ENCODE measurements around the gene NODAL. TPM values are rescaled to one million over a fixed set of nuclear protein-coding genes. Genes with fewer than 3 reads are reported as not detected.
A peak's percentile ranks its signal among the peaks of the same experiment; 100 is the strongest.

The NODAL gene
- total RNA-seq, 4 donors from 2014 or later, result not detected

- TF ChIP-seq, protein P1, sequence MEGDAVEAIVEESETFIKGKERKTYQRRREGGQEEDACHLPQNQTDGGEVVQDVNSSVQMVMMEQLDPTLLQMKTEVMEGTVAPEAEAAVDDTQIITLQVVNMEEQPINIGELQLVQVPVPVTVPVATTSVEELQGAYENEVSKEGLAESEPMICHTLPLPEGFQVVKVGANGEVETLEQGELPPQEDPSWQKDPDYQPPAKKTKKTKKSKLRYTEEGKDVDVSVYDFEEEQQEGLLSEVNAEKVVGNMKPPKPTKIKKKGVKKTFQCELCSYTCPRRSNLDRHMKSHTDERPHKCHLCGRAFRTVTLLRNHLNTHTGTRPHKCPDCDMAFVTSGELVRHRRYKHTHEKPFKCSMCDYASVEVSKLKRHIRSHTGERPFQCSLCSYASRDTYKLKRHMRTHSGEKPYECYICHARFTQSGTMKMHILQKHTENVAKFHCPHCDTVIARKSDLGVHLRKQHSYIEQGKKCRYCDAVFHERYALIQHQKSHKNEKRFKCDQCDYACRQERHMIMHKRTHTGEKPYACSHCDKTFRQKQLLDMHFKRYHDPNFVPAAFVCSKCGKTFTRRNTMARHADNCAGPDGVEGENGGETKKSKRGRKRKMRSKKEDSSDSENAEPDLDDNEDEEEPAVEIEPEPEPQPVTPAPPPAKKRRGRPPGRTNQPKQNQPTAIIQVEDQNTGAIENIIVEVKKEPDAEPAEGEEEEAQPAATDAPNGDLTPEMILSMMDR (IDR thresholded peaks at IDR 0.05), result no peak
- TF ChIP-seq EP300 (IDR thresholded peaks at IDR 0.05) (no peak), POLR2A (IDR thresholded peaks at IDR 0.05) (no peak)
- H3K4me1 ChIP-seq, result peaks cover 0 to 40% (median 29%) of the 10 kb centered on the region in 4 donors
- WGBS, 2 donors, result 56 to 57% methylated on average over 6 of the region's 6 CpGs
Measured at GRCh38 chr10:70432561-70433263, 8.8 kb downstream of the NODAL start.

GRCh38 chr10:70432101-70432500, 9.4 kb downstream of the NODAL start:
- Histone ChIP-seq H3K27ac (peak overlapping the region; percentile 56 to 87 (median 78)), H3K36me3 (peaks cover 0 to 44% (median 0%) of the 10 kb centered on the region in 3 donors), H3K27me3 (no peaks in the 10 kb centered on the region), H3K4me1 (peaks cover 0 to 40% (median 29%) of the 10 kb centered on the region in 4 donors), H3K9me3 (no peaks in the 10 kb centered on the region), H3K4me3 (no peak overlapping the region)
- DNase-seq (ENCODE audit: low spot score in 2 of 2), result peak; percentile 34 to 37
- TF ChIP-seq POLR2A (IDR thresholded peaks at IDR 0.05) (no peak), EP300 (IDR thresholded peaks at IDR 0.05) (peak in 1 of 2 donors; percentile 59)
- WGBS, 2 donors, result 36 to 45% methylated on average over 4 of the region's 4 CpGs

More at GRCh38 chr10:70432561-70433263, 8.8 kb downstream of the NODAL start:
- H3K27ac ChIP-seq, result peak overlapping the region in 2 of 4 donors; percentile 83 to 87
- no peak overlapping the region for H3K4me3 ChIP-seq
- DNase-seq (ENCODE audit: low spot score in 2 of 2), result no peak
- H3K36me3 ChIP-seq, result peaks cover 0 to 38% (median 0%) of the 10 kb centered on the region in 3 donors
- H3K27me3 ChIP-seq, result no peaks in the 10 kb centered on the region
- H3K9me3 ChIP-seq, result no peaks in the 10 kb centered on the region

- Histone ChIP-seq H3K9me3 (no peaks in the 10 kb centered on the region), H3K4me3 (no peak overlapping the region), H3K4me1 (peaks cover 0 to 40% (median 29%) of the 10 kb centered on the region in 4 donors), H3K27ac (peak overlapping the region; percentile 56 to 87 (median 78)), H3K36me3 (peaks cover 0 to 52% (median 2%) of the 10 kb centered on the region in 3 donors), H3K27me3 (no peaks in the 10 kb centered on the region)
- DNase-seq (ENCODE audit: low spot score in 2 of 2), result peak; percentile 64 to 79
- 26 to 33% methylated on average over 6 of the region's 6 CpGs for WGBS, 2 donors
- TF ChIP-seq POLR2A (IDR thresholded peaks at IDR 0.05) (no peak), EP300 (IDR thresholded peaks at IDR 0.05) (peak; percentile 83 to 92)
- TF ChIP-seq, protein P1 (IDR thresholded peaks at IDR 0.05), result peak in 4 of 5 experiments; percentile 9 to 59 (median 46)
Measured at GRCh38 chr10:70430493-70431445, 10.7 kb downstream of the NODAL start.

DNA sequence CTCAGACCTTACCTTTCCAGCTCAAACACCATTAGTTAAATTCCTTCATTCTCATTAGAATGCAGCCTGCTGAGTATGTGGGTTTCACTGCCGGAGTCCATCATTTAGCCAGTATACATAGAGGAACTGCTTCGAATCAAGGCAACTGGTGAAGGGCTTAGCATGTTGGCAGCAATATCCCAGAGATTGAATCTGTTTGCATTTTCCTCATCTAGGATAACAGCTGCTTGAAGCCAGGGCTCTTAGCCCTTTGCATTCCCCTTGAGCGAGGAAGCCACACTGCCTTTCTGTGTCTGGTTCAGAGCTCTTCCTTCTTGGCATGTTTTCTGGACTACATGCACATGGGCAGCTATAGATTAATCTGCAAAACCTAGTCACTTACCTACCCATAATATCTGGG, 14.7 kb downstream of the NODAL start:
- Histone ChIP-seq H3K27ac (no peak overlapping the region), H3K4me3 (no peak overlapping the region), H3K36me3 (peaks cover 0 to 82% (median 27%) of the 10 kb centered on the region in 3 donors), H3K27me3 (no peaks in the 10 kb centered on the region), H3K4me1 (peaks cover 0 to 36% (median 22%) of the 10 kb centered on the region in 4 donors), H3K9me3 (no peaks in the 10 kb centered on the region)
- 92 to 97% methylated on average over 3 of the region's 3 CpGs for WGBS, 2 donors
- TF ChIP-seq POLR2A (IDR thresholded peaks at IDR 0.05) (no peak), EP300 (IDR thresholded peaks at IDR 0.05) (no peak)
- TF ChIP-seq, protein P1 (IDR thresholded peaks at IDR 0.05), result no peak
- no peak for DNase-seq (ENCODE audit: low spot score in 2 of 2)

- no peak for TF ChIP-seq EP300 (IDR thresholded peaks at IDR 0.05)
- TF ChIP-seq, protein P1 (IDR thresholded peaks at IDR 0.05), result no peak
- no peak overlapping the region for H3K27ac ChIP-seq
Measured at GRCh38 chr10:70425096-70425495, 16.4 kb downstream of the NODAL start.

More at GRCh38 chr10:70425096-70425495, 16.4 kb downstream of the NODAL start:
- Histone ChIP-seq H3K4me3 (no peak overlapping the region), H3K9me3 (no peaks in the 10 kb centered on the region), H3K27me3 (no peaks in the 10 kb centered on the region), H3K4me1 (peaks cover 0 to 18% (median 7%) of the 10 kb centered on the region in 4 donors), H3K36me3 (peaks cover 0 to 99% (median 33%) of the 10 kb centered on the region in 3 donors)
- no peak for DNase-seq (ENCODE audit: low spot score in 2 of 2)
- 77 to 86% methylated on average over 3 of the region's 3 CpGs for WGBS, 2 donors

All from tibial nerve (tissue), 4 donors.